Subcutaneous abdominal adipose tissue (tissue), 5 donors: Measurements from ENCODE around the gene TAF11L12.
"Not testable (repeated sequence)": the region's sequence is repeated elsewhere in the genome, so short reads cannot be mapped to it uniquely, and the experiment has no call there.

Experiments used
- H3K27ac ChIP-seq: one replicate; pipeline ENCODE4 v1.7.0; 2013; ENCODE audit warnings: low read depth, mild to moderate bottlenecking, inconsistent platforms, low read length, moderate library complexity
- H3K27me3 ChIP-seq, 5 donors: one replicate each; pipeline ENCODE4 v1.7.0; 2013; ENCODE audit warnings: low read length in 5 of 5, inconsistent platforms in 1 of 5; ENCODE audit not compliant: control insufficient read depth in 5 of 5, insufficient read depth in 4 of 5
- H3K36me3 ChIP-seq, 5 donors: one replicate each; pipeline ENCODE4 v1.7.0; 2013; ENCODE audit warnings: low read length in 5 of 5; ENCODE audit not compliant: control insufficient read depth in 5 of 5, insufficient read depth in 5 of 5
- H3K4me1 ChIP-seq, 5 donors: one replicate each; pipeline ENCODE4 v1.7.0; 2013; ENCODE audit warnings: low read length in 5 of 5, mild to moderate bottlenecking in 3 of 5, moderate library complexity in 1 of 5; ENCODE audit not compliant: control insufficient read depth in 5 of 5, insufficient read depth in 5 of 5
- H3K4me3 ChIP-seq, 5 donors: one replicate each; pipeline ENCODE4 v1.7.0; 2013; ENCODE audit warnings: low read length in 5 of 5, low read depth in 1 of 5
- H3K9ac ChIP-seq, 5 donors: one replicate each; pipeline ENCODE4 v1.7.0; 2013; ENCODE audit warnings: low read length in 5 of 5, mild to moderate bottlenecking in 4 of 5, moderate library complexity in 3 of 5
- H3K9me3 ChIP-seq, 5 donors: one replicate each; pipeline ENCODE4 v1.7.0; 2013; ENCODE audit warnings: low read length in 5 of 5; ENCODE audit not compliant: control insufficient read depth in 5 of 5
- donor health status: healthy.
- donor health status: healthy.
- donor health status: healthy.
- donor health status: healthy.
- donor health status: healthy.

The TAF11L12 gene

DNA sequence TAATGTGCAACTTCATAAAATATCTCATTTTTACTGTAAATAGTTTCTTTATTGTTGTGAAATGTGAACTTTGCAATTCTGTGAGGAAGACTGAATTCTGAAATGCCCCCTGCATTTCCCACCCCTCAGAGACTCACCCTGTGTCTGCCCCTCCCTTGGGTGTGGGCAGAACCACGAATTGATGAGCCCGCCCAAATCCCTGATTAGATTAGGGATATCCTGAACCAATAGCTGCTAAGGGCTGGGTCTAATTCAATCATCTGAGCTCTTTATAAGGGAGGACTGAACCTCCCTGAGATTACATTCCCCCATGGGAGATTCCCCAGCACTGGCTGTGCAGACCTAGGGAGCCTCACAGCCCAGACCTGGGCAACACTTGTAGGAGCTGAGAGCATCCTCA lies at the start of gene TAF11L12:
Gene TAF11L12 (plus strand): TSS at position 301 of the 400 bp plus-strand sequence.
- H3K36me3 ChIP-seq, H3K9me3 ChIP-seq, H3K4me3 ChIP-seq, H3K9ac ChIP-seq, H3K27ac ChIP-seq, H3K27me3 ChIP-seq, H3K4me1 ChIP-seq: not testable (repeated sequence)

DNA sequence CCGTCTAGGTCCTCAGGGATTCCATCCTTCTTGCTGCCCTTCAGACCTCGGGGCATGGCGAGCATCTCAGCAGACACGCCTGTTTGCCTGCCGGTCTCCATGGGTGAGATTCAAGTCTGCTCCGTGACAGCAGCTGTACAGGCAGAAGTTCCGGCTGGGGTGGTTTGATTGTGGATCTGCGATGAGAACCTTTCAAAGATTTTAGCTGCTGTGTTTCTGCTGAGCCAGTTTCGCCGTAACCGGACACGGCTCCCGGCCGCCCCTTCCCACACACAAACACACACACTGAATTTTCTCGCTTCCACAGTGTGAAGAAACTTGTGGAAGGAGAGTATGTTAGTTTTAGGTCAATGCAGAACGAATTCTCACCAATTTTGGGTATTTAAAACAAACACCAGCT lies 24.5 kb upstream of the TAF11L12 start, which contains the start of gene TAF11L7:
Gene TAF11L7 (minus strand): TSS at position 101 of the 400 bp plus-strand sequence.
- not testable (repeated sequence) for H3K4me3 ChIP-seq, H3K27me3 ChIP-seq, H3K9ac ChIP-seq, H3K36me3 ChIP-seq, H3K4me1 ChIP-seq, H3K9me3 ChIP-seq, H3K27ac ChIP-seq

DNA sequence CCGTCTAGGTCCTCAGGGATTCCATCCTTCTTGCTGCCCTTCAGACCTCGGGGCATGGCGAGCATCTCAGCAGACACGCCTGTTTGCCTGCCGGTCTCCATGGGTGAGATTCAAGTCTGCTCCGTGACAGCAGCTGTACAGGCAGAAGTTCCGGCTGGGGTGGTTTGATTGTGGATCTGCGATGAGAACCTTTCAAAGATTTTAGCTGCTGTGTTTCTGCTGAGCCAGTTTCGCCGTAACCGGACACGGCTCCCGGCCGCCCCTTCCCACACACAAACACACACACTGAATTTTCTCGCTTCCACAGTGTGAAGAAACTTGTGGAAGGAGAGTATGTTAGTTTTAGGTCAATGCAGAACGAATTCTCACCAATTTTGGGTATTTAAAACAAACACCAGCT lies 19.3 kb upstream of the TAF11L12 start, which contains the start of gene TAF11L8:
Gene TAF11L8 (minus strand): TSS at position 101 of the 400 bp plus-strand sequence.
- not testable (repeated sequence) for H3K4me1 ChIP-seq, H3K36me3 ChIP-seq, H3K9ac ChIP-seq, H3K27ac ChIP-seq, H3K4me3 ChIP-seq, H3K27me3 ChIP-seq, H3K9me3 ChIP-seq

DNA sequence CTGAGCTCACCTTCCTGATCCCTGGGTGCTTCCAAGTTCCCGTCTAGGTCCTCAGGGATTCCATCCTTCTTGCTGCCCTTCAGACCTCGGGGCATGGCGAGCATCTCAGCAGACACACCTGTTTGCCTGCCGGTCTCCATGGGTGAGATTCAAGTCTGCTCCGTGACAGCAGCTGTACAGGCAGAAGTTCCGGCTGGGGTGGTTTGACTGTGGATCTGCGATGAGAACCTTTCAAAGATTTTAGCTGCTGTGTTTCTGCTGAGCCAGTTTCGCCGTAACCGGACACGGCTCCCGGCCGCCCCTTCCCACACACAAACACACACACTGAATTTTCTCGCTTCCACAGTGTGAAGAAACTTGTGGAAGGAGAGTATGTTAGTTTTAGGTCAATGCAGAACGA lies 15.9 kb upstream of the TAF11L12 start, which contains the start of gene TAF11L9:
Gene TAF11L9 (minus strand): TSS at position 140 of the 400 bp plus-strand sequence.
- not testable (repeated sequence) for H3K27ac ChIP-seq, H3K27me3 ChIP-seq, H3K4me3 ChIP-seq, H3K9me3 ChIP-seq, H3K4me1 ChIP-seq, H3K36me3 ChIP-seq, H3K9ac ChIP-seq

DNA sequence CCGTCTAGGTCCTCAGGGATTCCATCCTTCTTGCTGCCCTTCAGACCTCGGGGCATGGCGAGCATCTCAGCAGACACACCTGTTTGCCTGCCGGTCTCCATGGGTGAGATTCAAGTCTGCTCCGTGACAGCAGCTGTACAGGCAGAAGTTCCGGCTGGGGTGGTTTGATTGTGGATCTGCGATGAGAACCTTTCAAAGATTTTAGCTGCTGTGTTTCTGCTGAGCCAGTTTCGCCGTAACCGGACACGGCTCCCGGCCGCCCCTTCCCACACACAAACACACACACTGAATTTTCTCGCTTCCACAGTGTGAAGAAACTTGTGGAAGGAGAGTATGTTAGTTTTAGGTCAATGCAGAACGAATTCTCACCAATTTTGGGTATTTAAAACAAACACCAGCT lies 12.5 kb upstream of the TAF11L12 start, which contains the start of gene TAF11L10:
Gene TAF11L10 (minus strand): TSS at position 101 of the 400 bp plus-strand sequence.
- H3K4me3 ChIP-seq, H3K27me3 ChIP-seq, H3K36me3 ChIP-seq, H3K9me3 ChIP-seq, H3K9ac ChIP-seq, H3K4me1 ChIP-seq, H3K27ac ChIP-seq: not testable (repeated sequence)

DNA sequence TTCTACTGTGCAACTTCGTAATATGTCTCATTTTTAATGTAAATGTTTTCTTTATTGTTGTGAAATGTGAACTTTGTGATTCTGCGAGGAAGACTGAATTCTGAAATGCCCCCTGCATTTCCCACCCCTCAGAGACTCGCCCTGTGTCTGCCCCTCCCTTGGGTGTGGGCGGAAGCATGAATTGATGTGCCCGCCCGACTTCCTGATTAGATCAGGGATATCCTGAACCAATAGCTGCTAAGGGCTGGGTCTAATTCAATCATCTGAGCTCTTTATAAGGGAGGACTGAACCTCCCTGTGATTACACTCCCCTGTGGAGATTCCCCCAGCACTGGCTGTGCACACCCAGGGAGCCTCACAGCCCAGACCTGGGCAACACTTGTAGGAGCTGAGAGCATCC lies 6.3 kb upstream of the TAF11L12 start, which contains the start of gene TAF11L11:
Gene TAF11L11 (plus strand): TSS at position 304 of the 400 bp plus-strand sequence.
- H3K27me3 ChIP-seq, H3K4me3 ChIP-seq, H3K27ac ChIP-seq, H3K9ac ChIP-seq, H3K4me1 ChIP-seq, H3K9me3 ChIP-seq, H3K36me3 ChIP-seq: not testable (repeated sequence)

DNA sequence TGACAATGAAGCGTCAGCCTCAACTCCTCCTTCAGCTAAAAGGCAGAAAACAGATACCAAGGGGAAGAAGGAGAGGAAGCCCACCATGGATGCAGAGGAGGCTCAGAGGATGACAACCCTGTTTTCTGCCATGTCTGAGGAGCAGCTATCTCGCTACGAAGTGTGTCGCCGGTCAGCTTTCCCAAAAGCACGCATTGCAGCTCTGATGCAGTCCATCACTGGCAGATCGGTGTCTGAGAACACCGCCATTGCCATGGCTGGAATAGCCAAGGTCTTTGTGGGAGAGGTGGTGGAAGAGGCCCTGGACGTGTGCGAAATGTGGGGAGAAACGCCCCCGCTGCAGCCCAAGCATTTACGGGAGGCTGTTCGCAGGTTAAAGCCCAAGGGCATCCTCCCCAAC lies 5.2 kb upstream of the TAF11L12 start:
- Histone ChIP-seq H3K4me1 (no peaks in the 10 kb centered on the region), H3K27ac (no peak overlapping the region), H3K4me3 (no peak overlapping the region), H3K9ac (no peak overlapping the region), H3K9me3 (peaks cover 0 to 2% (median 0%) of the 10 kb centered on the region in 5 donors), H3K27me3 (no peaks in the 10 kb centered on the region), H3K36me3 (no peaks in the 10 kb centered on the region)

DNA sequence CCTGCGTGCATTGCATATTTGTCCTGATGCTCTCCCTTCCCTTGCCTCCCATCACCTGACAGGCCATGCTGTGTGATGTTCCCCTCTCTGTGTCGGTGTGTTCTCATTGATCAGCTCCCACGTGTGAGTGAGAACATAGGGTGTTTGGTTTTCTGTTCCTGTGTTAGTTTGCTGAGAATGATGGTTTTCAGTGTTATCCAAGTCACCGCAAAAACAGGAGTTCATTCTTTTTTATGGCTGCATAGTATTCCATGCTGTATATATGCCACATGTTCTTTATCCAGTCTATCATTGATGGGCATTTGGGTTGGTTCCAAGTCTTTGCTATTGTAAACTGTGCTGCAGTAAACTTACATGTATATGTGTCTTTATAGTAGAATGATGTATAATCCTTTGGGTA lies 2.7 kb upstream of the TAF11L12 start:
- not testable (repeated sequence) for H3K36me3 ChIP-seq, H3K27ac ChIP-seq, H3K27me3 ChIP-seq, H3K9me3 ChIP-seq, H3K9ac ChIP-seq, H3K4me3 ChIP-seq, H3K4me1 ChIP-seq

DNA sequence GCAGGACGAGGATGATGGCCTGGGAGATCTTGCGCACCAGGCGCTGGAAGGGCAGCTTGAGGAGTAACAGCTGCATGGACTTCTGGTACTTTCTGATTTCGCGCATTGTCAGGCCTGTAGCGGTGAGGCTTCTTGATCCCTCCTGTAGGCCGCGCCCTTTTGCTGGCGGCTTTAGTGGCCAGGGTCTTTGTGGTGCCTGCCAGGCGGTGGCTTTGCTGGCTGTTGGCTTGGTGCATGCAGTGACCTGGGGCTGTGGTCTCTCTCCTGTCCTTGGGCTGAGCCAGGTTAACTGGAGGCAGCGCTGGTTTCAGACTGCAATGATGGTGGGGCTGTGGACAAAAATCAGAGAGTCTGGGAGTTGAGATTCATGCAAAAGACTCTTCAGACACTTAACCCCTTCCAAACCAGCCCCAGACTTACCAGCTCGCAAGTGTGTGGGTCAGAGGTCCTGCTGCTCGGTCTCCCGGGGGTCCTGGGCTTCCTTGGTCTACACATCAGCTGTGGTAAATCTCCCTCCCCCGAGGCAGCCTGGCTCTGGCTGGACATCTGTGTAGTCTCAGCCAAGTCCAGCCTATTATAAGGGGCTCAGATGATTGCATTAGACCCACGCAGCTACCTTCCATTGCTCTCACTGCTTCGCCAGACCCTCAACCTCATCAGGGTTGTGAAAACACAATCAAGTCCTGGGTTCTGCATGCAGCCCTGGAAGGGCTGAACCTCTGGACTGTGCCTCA lies 4.8 kb downstream of the TAF11L12 start:
- Histone ChIP-seq H3K4me3 (no peak overlapping the region), H3K4me1 (no peaks in the 10 kb centered on the region), H3K27me3 (no peaks in the 10 kb centered on the region), H3K27ac (no peak overlapping the region), H3K9ac (no peak overlapping the region), H3K9me3 (no peaks in the 10 kb centered on the region), H3K36me3 (no peaks in the 10 kb centered on the region)

DNA sequence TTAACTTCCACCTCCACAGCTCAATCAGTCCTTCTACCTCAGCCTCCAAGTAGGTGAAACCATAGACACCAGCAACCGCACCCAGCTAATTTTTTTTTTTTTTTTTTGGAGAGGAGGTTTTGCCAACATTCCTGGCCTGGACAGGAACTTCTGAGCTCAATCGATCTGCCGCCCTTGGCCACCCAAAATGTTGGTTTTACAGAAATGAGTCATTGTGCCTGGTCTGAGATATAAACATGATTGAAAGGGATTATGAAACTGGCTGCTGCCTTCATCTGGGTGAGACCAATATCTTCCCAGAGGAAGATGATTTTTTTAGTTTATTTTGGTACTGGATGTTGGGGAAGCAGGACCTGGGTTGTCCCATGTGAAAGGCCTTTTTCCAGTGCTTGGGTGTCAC lies 9.2 kb downstream of the TAF11L12 start:
- no peaks in the 10 kb centered on the region for H3K9me3 ChIP-seq
- H3K9ac ChIP-seq: no peak overlapping the region
- no peaks in the 10 kb centered on the region for H3K4me1 ChIP-seq
- H3K27me3 ChIP-seq: no peaks in the 10 kb centered on the region
- no peak overlapping the region for H3K4me3 ChIP-seq
- H3K27ac ChIP-seq: no peak overlapping the region
- H3K36me3 ChIP-seq: no peaks in the 10 kb centered on the region
